Measurements from ENCODE around the gene RGS3. TPM values are rescaled to one million over a fixed set of nuclear protein-coding genes. Genes with fewer than 3 reads are reported as not detected.

Gene RGS3
- total and polyA plus RNA-seq, 10 donors, result 17.5 to 122 (median 82.5) TPM

DNA sequence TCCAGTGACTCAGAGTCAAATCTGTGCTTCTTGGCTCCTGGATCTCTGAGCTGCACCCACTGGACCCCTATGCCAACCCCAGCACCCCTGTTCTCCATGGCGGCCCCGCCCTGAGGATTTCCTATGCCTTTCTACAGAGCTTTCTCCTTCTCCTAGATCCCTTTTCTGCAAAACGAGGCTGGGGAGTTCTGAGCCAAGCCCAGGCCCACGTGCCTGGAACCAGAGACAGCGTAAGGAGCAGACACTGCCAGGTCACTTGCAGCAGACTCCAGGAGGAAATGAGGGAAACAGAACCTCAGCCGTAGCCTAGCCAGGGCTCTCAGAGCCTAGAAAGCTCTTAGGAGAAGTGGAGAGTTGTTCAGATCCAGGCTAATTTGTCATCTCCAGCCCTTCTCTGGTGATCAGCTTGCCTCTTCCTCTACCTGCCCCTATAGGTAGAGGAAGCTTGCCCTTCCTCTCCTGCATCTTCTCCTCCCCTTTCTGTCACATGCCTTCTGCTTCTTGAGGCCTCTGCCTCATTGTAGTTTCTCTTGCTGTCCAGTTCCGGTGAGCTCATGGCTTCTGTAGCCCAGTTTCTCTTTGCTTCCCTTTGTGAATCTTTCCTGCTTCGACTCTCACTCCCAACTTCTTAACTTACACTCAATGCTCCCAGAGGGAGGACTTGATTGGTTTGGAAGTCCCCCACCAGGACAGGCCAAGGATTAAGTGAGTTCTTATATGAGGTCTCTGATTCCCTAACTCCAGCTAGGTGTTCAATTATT is 163.4 kb downstream of the RGS3 start:
- TF ChIP-seq POLR2AphosphoS5 (IDR thresholded peaks at IDR 0.05) (no peak), POLR2A (IDR thresholded peaks at IDR 0.05) (no peak)
- TF ChIP-seq, protein P1, sequence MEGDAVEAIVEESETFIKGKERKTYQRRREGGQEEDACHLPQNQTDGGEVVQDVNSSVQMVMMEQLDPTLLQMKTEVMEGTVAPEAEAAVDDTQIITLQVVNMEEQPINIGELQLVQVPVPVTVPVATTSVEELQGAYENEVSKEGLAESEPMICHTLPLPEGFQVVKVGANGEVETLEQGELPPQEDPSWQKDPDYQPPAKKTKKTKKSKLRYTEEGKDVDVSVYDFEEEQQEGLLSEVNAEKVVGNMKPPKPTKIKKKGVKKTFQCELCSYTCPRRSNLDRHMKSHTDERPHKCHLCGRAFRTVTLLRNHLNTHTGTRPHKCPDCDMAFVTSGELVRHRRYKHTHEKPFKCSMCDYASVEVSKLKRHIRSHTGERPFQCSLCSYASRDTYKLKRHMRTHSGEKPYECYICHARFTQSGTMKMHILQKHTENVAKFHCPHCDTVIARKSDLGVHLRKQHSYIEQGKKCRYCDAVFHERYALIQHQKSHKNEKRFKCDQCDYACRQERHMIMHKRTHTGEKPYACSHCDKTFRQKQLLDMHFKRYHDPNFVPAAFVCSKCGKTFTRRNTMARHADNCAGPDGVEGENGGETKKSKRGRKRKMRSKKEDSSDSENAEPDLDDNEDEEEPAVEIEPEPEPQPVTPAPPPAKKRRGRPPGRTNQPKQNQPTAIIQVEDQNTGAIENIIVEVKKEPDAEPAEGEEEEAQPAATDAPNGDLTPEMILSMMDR (IDR thresholded peaks at IDR 0.05 in 8 of 11, conservative IDR thresholded peaks at IDR 0.05 in 3 of 11), result no peak
- H3K4me3 ChIP-seq, result no peak overlapping the region
- intact Hi-C loops (cut with DNase I; ENCODE audit: low total_unique reads), result no loop called here
- H3K9me3 ChIP-seq, result no peaks in the 10 kb centered on the region
- peaks cover 0 to 9% (median 0%) of the 10 kb centered on the region in 7 donors for H3K27me3 ChIP-seq (replicated peaks in 1 of 7)
- H3K27ac ChIP-seq, result no peak overlapping the region
- DNase-seq, result peak; percentile 30
- WGBS, 5 donors, result 60 to 85% (median 77%) methylated on average over 8 of the region's 8 CpGs
- peaks cover 0 to 24% (median 3%) of the 10 kb centered on the region in 6 donors for H3K4me1 ChIP-seq
- H3K36me3 ChIP-seq, result no peaks in the 10 kb centered on the region

DNA sequence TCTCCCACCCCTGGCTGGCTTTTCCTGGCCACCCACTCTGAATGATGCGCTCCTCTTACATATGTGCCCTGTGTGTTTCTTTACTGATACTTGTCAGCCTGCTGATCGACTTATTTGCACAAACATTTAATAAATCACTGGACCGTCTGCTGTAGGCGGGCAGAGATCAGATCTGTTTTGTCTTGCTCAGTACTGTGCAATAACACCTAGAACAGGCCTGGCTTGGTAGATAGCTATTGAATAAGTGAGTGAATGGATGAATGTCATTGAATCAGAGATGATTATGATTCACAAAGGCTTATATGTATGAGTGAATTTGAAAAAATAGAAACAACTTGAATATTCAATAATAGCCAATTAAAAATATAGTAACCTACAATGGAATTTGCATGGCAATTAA is 165.1 kb downstream of the RGS3 start:
- no peaks in the 10 kb centered on the region for H3K9me3 ChIP-seq
- no peak for DNase-seq
- no peaks in the 10 kb centered on the region for H3K36me3 ChIP-seq
- peaks cover 0 to 14% (median 0%) of the 10 kb centered on the region in 6 donors for H3K4me1 ChIP-seq
- H3K27ac ChIP-seq, result no peak overlapping the region
- WGBS, 5 donors, result 88 to 95% (median 94%) methylated on average over 4 of the region's 4 CpGs
- intact Hi-C loops (cut with DNase I; ENCODE audit: low total_unique reads), result no loop called here
- no peak overlapping the region for H3K4me3 ChIP-seq
- H3K27me3 ChIP-seq (replicated peaks in 1 of 7), result peaks cover 0 to 9% (median 0%) of the 10 kb centered on the region in 7 donors
- TF ChIP-seq POLR2AphosphoS5 (IDR thresholded peaks at IDR 0.05), result no peak
- TF ChIP-seq, protein P1 (IDR thresholded peaks at IDR 0.05 in 8 of 11, conservative IDR thresholded peaks at IDR 0.05 in 3 of 11), result no peak
- no peak for TF ChIP-seq POLR2A (IDR thresholded peaks at IDR 0.05)

DNA sequence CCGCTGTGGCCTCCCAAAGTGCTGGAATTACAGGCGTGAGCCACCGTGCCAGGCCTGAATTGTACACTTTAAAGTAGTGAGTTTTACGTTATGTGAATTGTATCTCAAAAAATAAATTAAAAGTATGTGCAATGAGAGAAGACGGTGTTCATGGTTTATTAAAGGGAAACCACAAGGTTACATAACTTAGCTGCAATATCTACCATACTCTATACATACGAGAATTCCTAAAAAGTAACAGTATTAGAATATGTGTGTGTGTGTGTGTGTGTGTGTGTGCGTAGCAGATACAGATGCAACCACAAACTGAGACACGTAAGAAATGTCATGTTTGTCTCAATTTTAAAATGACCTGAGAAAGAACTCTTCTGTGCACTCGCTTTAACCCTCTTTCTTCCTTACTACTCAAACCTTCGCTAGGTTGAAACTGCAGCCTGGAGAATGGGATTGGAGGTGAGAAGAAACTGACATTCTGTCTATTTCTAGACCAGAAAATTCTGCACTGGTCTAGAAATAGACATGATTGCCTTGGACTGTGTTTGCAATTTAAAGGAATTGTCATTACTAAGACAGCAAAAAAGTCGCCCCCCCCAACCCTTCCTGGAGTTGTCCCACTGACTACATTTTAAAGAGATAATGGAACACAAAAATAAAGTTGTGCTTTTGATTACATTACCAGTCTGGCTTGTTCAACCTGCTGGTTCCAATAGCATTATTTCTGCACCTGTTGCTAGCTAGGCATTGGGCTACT is 167.0 kb downstream of the RGS3 start:
- H3K36me3 ChIP-seq, result no peaks in the 10 kb centered on the region
- no peak for DNase-seq
- peaks cover 0 to 27% (median 0%) of the 10 kb centered on the region in 6 donors for H3K4me1 ChIP-seq
- no peak overlapping the region for H3K27ac ChIP-seq
- H3K27me3 ChIP-seq (replicated peaks in 1 of 7), result peaks cover 0 to 9% (median 0%) of the 10 kb centered on the region in 7 donors
- intact Hi-C loops (cut with DNase I; ENCODE audit: low total_unique reads), result no loop called here
- H3K4me3 ChIP-seq, result no peak overlapping the region
- WGBS, 5 donors, result 57 to 78% (median 67%) methylated on average over 11 of the region's 11 CpGs
- TF ChIP-seq, protein P1 (IDR thresholded peaks at IDR 0.05 in 8 of 11, conservative IDR thresholded peaks at IDR 0.05 in 3 of 11), result no peak
- TF ChIP-seq POLR2AphosphoS5 (IDR thresholded peaks at IDR 0.05) (no peak), POLR2A (IDR thresholded peaks at IDR 0.05) (no peak)
- no peaks in the 10 kb centered on the region for H3K9me3 ChIP-seq
